T-helper 2 cell treated with Interferon-gamma antibody and Interleukin-4, amounts not matched to agents 100 ng/mL and 5 ng/mL, for 36 hours (primary cell): ENCODE data around the gene GBA3. TPM values are rescaled to one million over a fixed set of nuclear protein-coding genes. Genes with fewer than 3 reads are reported as not detected.

Experiments used
- intact Hi-C: fragments of 100-400 bp; cut with micrococcal nuclease; formaldehyde crosslinking; loops from one replicate; pipeline ENCODE4 v1.15.1; 2023
- total RNA-seq: library from RNA; stranded (reverse); gene quantifications from 2 replicates; pipeline ENCODE4 v1.2.3, GENCODE V29; 2022

Gene GBA3
- total RNA-seq, 1 donor from 2014 or later, result not detected

GRCh38 chr4:22778547-22779163 lies 85.9 kb downstream of the GBA3 start:
- intact Hi-C loops, result no loop called here

- intact Hi-C loops, result no loop called here
These were observed 87.6 kb downstream of the GBA3 start for GRCh38 chr4:22780317-22780716.

GRCh38 chr4:22780797-22781196 lies 88.1 kb downstream of the GBA3 start:
- intact Hi-C loops, result no loop called here

GRCh38 chr4:22787753-22788375 lies 95.1 kb downstream of the GBA3 start:
- intact Hi-C loops, result no loop called here

GRCh38 chr4:22790631-22791030 lies 97.9 kb downstream of the GBA3 start:
- intact Hi-C loops, result no loop called here

- intact Hi-C loops, result no loop called here
These were observed 102.0 kb downstream of the GBA3 start for GRCh38 chr4:22794732-22795131.

- intact Hi-C loops, result no loop called here
These were observed 108.7 kb downstream of the GBA3 start for GRCh38 chr4:22801391-22801790.

GRCh38 chr4:22802876-22803275 lies 110.1 kb downstream of the GBA3 start:
- intact Hi-C loops, result no loop called here

GRCh38 chr4:22803512-22803911 lies 110.8 kb downstream of the GBA3 start:
- intact Hi-C loops, result no loop called here

GRCh38 chr4:22814906-22815305 lies 122.2 kb downstream of the GBA3 start:
- intact Hi-C loops, result no loop called here

GRCh38 chr4:22824091-22824490 lies 131.4 kb downstream of the GBA3 start:
- intact Hi-C loops, result no loop called here

- intact Hi-C loops, result no loop called here
These were observed 149.8 kb downstream of the GBA3 start for GRCh38 chr4:22842360-22843018.

- intact Hi-C loops, result no loop called here
These were observed 155.6 kb downstream of the GBA3 start for GRCh38 chr4:22848332-22848731.

GRCh38 chr4:22850055-22850454 lies 157.3 kb downstream of the GBA3 start:
- intact Hi-C loops, result no loop called here

- intact Hi-C loops, result no loop called here
These were observed 157.9 kb downstream of the GBA3 start for GRCh38 chr4:22850630-22851029.

- intact Hi-C loops, result no loop called here
These were observed 164.7 kb downstream of the GBA3 start for GRCh38 chr4:22857411-22857810.

- intact Hi-C loops, result no loop called here
These were observed 166.6 kb downstream of the GBA3 start for GRCh38 chr4:22859318-22859717.

Other genes with a start within 250 kb of the GBA3 start
- gene ADGRA3, start 176.9 kb upstream of the GBA3 start, total RNA-seq, result 13.3 and 14.0 TPM in 2 replicates